ENCODE measurements around the gene CDC27.
"Not testable (repeated sequence)": the region's sequence is repeated elsewhere in the genome, so short reads cannot be mapped to it uniquely, and the experiment has no call there.

The CDC27 gene

GRCh38 chr17:47077576-47077975 is 111.5 kb downstream of the CDC27 start:
- no peak overlapping the region for H3K4me3 ChIP-seq (ENCODE audit: low read depth, low read length)
- in situ Hi-C loops (cut with HindIII; ENCODE audit: low sequenced_read_pairs) = no loop called here
- DNase-seq (ENCODE audit: low read depth, low spot score) = peak; percentile 46
- TF ChIP-seq CTCF (IDR thresholded peaks at IDR 0.05; ENCODE audit: low read depth, low read length) = no peak

- H3K4me3 ChIP-seq (ENCODE audit: low read depth, low read length) = no peak overlapping the region
- peak; percentile 28 for DNase-seq (ENCODE audit: low read depth, low spot score)
- in situ Hi-C loops (cut with HindIII; ENCODE audit: low sequenced_read_pairs) = no loop called here
- TF ChIP-seq CTCF (IDR thresholded peaks at IDR 0.05; ENCODE audit: low read depth, low read length) = no peak
Observed at GRCh38 chr17:47076171-47076570, 112.9 kb downstream of the CDC27 start.

GRCh38 chr17:47074361-47074760 is 114.7 kb downstream of the CDC27 start:
- H3K4me3 ChIP-seq (ENCODE audit: low read depth, low read length); in situ Hi-C loops (cut with HindIII; ENCODE audit: low sequenced_read_pairs); DNase-seq (ENCODE audit: low read depth, low spot score): not testable (repeated sequence)

GRCh38 chr17:47073629-47074028 is 115.5 kb downstream of the CDC27 start:
- in situ Hi-C loops (cut with HindIII; ENCODE audit: low sequenced_read_pairs); H3K4me3 ChIP-seq (ENCODE audit: low read depth, low read length): not testable (repeated sequence)

GRCh38 chr17:47072886-47073285 is 116.2 kb downstream of the CDC27 start:
- no peak for TF ChIP-seq CTCF (IDR thresholded peaks at IDR 0.05; ENCODE audit: low read depth, low read length)
- no peak overlapping the region for H3K4me3 ChIP-seq (ENCODE audit: low read depth, low read length)
- in situ Hi-C loops (cut with HindIII; ENCODE audit: low sequenced_read_pairs) = no loop called here
- DNase-seq (ENCODE audit: low read depth, low spot score) = peak; percentile 72

More at GRCh38 chr17:47073629-47074028, 115.5 kb downstream of the CDC27 start:
- DNase-seq (ENCODE audit: low read depth, low spot score) = not testable (repeated sequence)

GRCh38 chr17:47071171-47071570 is 117.9 kb downstream of the CDC27 start:
- in situ Hi-C loops (cut with HindIII; ENCODE audit: low sequenced_read_pairs); DNase-seq (ENCODE audit: low read depth, low spot score); H3K4me3 ChIP-seq (ENCODE audit: low read depth, low read length): not testable (repeated sequence)

GRCh38 chr17:47070266-47070665 is 118.8 kb downstream of the CDC27 start:
- peak; percentile 47 for DNase-seq (ENCODE audit: low read depth, low spot score)
- H3K4me3 ChIP-seq (ENCODE audit: low read depth, low read length); in situ Hi-C loops (cut with HindIII; ENCODE audit: low sequenced_read_pairs): not testable (repeated sequence)
